Type B pancreatic cell (in vitro differentiated cells): ENCODE measurements around the gene MANBA. TPM values are rescaled to one million over a fixed set of nuclear protein-coding genes. Genes with fewer than 3 reads are reported as not detected.
A peak's percentile ranks its signal among the peaks of the same experiment; 100 is the strongest.
"Not testable (repeated sequence)": the region's sequence is repeated elsewhere in the genome, so short reads cannot be mapped to it uniquely, and the experiment has no call there.

ENCODE experiments used
- DNase-seq: peaks from one replicate; pipeline ENCODE4 v3.0.0; 2021; ENCODE audit warnings: mixed read lengths; ENCODE audit not compliant: unreplicated experiment; ENCODE audit errors: extremely low spot score
- H3K27ac Mint-ChIP-seq: 2 replicates; pipeline ENCODE4 v1.8.0; 2021; ENCODE audit warnings: mild to moderate bottlenecking, mixed read lengths
- H3K27me3 Mint-ChIP-seq: 2 replicates; pipeline ENCODE4 v1.8.0; 2021; ENCODE audit warnings: mixed read lengths
- H3K36me3 Mint-ChIP-seq: 2 replicates; pipeline ENCODE4 v1.8.0; 2021; ENCODE audit warnings: mixed read lengths
- H3K4me1 Mint-ChIP-seq: one replicate; pipeline ENCODE4 v1.8.0; 2021; ENCODE audit warnings: mixed read lengths; ENCODE audit not compliant: unreplicated experiment
- H3K4me3 Mint-ChIP-seq: 2 replicates; pipeline ENCODE4 v1.8.0; 2021; ENCODE audit warnings: mild to moderate bottlenecking, mixed read lengths
- H3K9me3 Mint-ChIP-seq: 2 replicates; pipeline ENCODE4 v1.8.0; 2021; ENCODE audit warnings: mixed read lengths
- total RNA-seq: library from RNA; stranded (reverse); gene quantifications from 2 replicates; pipeline ENCODE4 v1.2.1, GENCODE V29; 2021; ENCODE audit warnings: low replicate concordance
- TF ChIP-seq, protein P1 (sequence below): fragments of 200-600 bp; sonication (generic); conservative IDR thresholded peaks from 2 replicates; pipeline ENCODE4 v1.5.0; 2021; ENCODE audit warnings: antibody characterized with exemption, mild to moderate bottlenecking

The MANBA gene
- total RNA-seq, 1 donor from 2014 or later: 32.4 TPM

DNA sequence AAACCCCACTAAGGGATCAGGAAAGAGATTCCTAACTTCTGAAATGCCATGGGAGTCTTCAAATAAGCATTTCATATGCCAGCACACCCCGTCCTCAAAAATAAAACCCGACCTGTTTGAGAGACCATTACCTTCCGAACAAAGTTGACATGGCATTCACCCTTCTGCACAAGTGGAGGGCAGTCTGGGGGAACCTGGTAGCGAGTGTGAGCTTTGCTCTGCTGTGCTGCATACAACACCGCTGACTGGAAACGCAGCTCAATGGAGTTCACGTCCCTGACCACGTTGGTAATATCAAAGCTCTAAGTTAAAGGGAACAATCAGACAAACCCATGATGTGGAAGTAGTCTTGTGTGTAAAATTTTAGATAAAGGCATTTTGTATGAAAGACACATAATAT is 38.0 kb downstream of the MANBA start:
- Mint-ChIP-seq H3K9me3 (peaks cover 3% of the 10 kb centered on the region), H3K27ac (no peak overlapping the region), H3K4me1 (peaks cover 4% of the 10 kb centered on the region), H3K4me3 (no peak overlapping the region), H3K36me3 (peaks cover 16% of the 10 kb centered on the region), H3K27me3 (no peaks in the 10 kb centered on the region)
- TF ChIP-seq, protein P1, sequence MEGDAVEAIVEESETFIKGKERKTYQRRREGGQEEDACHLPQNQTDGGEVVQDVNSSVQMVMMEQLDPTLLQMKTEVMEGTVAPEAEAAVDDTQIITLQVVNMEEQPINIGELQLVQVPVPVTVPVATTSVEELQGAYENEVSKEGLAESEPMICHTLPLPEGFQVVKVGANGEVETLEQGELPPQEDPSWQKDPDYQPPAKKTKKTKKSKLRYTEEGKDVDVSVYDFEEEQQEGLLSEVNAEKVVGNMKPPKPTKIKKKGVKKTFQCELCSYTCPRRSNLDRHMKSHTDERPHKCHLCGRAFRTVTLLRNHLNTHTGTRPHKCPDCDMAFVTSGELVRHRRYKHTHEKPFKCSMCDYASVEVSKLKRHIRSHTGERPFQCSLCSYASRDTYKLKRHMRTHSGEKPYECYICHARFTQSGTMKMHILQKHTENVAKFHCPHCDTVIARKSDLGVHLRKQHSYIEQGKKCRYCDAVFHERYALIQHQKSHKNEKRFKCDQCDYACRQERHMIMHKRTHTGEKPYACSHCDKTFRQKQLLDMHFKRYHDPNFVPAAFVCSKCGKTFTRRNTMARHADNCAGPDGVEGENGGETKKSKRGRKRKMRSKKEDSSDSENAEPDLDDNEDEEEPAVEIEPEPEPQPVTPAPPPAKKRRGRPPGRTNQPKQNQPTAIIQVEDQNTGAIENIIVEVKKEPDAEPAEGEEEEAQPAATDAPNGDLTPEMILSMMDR: no peak
- no peak for DNase-seq

DNA sequence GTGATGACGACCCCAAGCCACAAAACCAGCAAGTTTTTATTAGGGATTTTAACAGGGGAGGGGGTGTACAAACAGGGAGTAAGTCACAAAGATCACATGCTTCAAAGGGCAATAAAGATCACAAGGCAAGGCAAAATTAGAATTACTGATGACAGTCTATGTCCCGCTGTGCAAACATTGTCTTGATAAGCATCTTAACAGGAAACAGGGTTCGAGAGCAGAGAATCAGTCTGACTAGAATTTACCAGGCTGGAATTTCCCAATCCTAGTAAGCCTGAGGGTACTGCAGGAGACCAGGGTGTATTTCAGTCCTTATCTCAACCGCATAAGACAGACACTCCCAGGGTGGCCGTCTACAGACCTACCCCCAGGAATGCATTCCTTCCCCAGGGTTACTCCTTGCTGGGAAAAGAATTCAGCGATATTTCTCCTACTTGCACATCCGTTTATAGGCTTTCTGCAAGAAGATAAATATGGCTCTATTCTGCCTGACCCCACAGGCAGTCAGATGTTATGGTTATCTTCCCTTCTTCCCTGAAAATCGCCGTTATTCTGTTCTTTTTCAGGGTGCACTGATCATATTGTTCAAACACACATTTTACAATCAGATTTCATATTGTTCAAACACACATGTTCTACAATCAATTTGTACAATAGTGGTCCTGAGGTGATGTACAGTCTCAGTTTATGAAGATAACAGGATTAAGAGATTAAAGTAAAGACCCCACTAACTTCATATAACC is 41.8 kb downstream of the MANBA start:
- not testable (repeated sequence) for H3K9me3 Mint-ChIP-seq, H3K4me3 Mint-ChIP-seq, H3K27ac Mint-ChIP-seq, H3K27me3 Mint-ChIP-seq, DNase-seq, H3K4me1 Mint-ChIP-seq
- peaks cover 17% of the 10 kb centered on the region for H3K36me3 Mint-ChIP-seq

DNA sequence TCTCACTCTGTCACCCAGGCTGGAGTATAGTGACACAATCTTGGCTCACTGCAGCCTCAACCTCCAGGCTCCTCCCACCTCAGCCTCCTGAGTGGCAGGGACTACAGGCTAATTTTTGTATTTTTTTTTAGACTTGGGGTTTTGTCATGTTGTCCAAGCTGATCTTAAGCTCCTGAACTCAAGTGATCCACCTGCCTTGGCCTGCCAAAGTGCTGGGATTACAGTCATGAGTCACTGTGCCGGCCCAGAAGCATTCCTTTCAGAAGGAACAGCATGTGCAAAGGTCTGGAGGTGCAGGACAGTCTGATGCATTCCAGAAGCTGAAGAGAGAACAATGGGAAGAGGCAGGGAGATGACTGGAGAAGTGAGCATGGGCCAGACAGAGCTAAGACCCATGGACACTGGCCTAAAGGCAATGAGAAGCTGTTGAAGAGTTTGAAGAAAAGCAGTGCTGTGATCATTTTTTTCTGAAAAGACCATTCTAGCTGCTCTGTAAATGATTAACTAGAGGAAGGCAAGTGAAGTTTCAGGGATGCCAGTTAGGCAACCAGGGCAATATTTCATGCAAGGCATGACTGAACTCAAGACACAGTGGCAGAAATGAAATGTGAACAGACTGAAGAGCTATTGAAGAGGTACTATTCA is 43.2 kb downstream of the MANBA start:
- no peak for DNase-seq
- Mint-ChIP-seq H3K4me3 (no peak overlapping the region), H3K4me1 (peaks cover 11% of the 10 kb centered on the region), H3K36me3 (peaks cover 13% of the 10 kb centered on the region), H3K27me3 (no peaks in the 10 kb centered on the region), H3K9me3 (peaks cover 3% of the 10 kb centered on the region), H3K27ac (no peak overlapping the region)
- TF ChIP-seq, protein P1: no peak

DNA sequence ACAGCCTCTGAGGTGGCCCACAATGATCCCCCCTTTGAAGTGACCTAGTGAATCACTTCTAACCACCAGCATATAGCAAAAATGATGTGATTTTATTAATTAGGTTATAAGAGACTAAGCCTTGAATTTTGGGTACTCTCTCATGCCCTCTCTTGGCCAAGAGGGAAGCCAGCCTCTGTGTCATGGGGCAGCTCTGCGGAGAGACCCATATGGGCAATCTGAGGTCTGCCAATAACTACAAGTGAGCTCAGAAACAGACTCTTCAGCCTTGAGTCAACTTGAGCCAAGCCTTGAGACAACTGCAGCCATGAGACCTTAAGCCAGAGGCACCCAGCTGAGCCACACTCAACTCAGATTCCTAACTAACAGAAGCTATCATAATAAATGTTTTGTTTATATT is 45.7 kb downstream of the MANBA start:
- TF ChIP-seq, protein P1: no peak
- H3K4me3 Mint-ChIP-seq: no peak overlapping the region
- H3K36me3 Mint-ChIP-seq: peaks cover 18% of the 10 kb centered on the region
- no peak for DNase-seq
- peaks cover 11% of the 10 kb centered on the region for H3K4me1 Mint-ChIP-seq
- no peaks in the 10 kb centered on the region for H3K27me3 Mint-ChIP-seq
- H3K27ac Mint-ChIP-seq: no peak overlapping the region
- H3K9me3 Mint-ChIP-seq: peaks cover 3% of the 10 kb centered on the region

DNA sequence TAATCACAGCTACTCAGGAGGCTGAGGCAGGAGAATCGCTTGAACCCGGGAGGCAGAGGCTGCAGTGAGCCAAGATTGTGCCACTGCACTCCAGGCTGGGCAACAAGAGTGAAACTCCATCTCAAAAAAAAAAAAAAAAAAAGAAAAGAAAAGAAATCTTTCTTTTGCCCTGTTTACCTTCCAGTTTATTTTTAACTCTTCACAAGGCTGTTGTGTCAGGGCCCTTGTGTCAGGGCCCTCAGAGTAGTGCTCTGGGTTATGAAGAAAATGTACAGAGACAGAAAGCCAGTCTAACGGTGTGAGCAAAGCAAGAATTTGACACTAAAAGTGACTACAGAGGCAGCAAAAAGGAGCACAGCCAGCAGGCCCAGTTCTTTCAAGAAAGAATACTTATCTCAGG is 47.0 kb downstream of the MANBA start:
- H3K27me3 Mint-ChIP-seq, H3K4me3 Mint-ChIP-seq, H3K9me3 Mint-ChIP-seq, DNase-seq: not testable (repeated sequence)
- Mint-ChIP-seq H3K36me3 (peaks cover 14% of the 10 kb centered on the region), H3K4me1 (peaks cover 11% of the 10 kb centered on the region), H3K27ac (peak overlapping the region; percentile 26)

DNA sequence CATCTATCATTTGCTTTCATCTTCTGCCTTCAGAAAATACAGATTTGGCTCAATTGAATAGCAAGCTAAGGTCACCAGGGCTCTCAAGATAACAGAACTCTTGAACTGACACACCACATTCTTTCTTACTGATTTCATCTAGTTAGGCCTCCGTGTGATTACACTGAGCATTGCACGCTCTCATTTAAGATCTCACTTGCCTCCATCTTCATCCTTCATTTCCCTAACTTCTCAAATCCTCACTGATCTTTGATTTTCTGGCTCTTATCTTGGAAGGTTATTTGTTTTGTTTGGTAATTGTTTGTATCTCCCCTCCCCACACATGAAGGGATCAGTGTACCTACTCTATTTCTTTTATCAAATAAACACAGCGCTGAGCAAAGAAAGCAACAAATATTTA is 47.7 kb downstream of the MANBA start:
- H3K9me3 Mint-ChIP-seq: peaks cover 2% of the 10 kb centered on the region
- DNase-seq: no peak
- H3K36me3 Mint-ChIP-seq: peaks cover 9% of the 10 kb centered on the region
- H3K27me3 Mint-ChIP-seq: no peaks in the 10 kb centered on the region
- no peak overlapping the region for H3K4me3 Mint-ChIP-seq
- H3K4me1 Mint-ChIP-seq: peaks cover 10% of the 10 kb centered on the region
- H3K27ac Mint-ChIP-seq: peak overlapping the region; percentile 26
- TF ChIP-seq, protein P1: no peak
